ENCODE measurements around the gene NKG7. TPM values are rescaled to one million over a fixed set of nuclear protein-coding genes. Genes with fewer than 3 reads are reported as not detected.

The NKG7 gene
- total RNA-seq, 4 donors from 2014 or later, result 1.2 to 1.8 TPM; not detected in 2

GRCh38 chr19:51361239-51361638 is 11.2 kb downstream of the NKG7 start:
- Histone ChIP-seq H3K36me3 (no peaks in the 10 kb centered on the region), H3K27ac (no peak overlapping the region), H3K9me3 (no peaks in the 10 kb centered on the region), H3K27me3 (no peaks in the 10 kb centered on the region), H3K4me1 (peaks cover 5 to 32% (median 7%) of the 10 kb centered on the region in 4 donors), H3K4me3 (no peak overlapping the region)
- TF ChIP-seq POLR2A (IDR thresholded peaks at IDR 0.05) (no peak), CTCF (IDR thresholded peaks at IDR 0.05) (no peak)
- no peak for DNase-seq

DNA sequence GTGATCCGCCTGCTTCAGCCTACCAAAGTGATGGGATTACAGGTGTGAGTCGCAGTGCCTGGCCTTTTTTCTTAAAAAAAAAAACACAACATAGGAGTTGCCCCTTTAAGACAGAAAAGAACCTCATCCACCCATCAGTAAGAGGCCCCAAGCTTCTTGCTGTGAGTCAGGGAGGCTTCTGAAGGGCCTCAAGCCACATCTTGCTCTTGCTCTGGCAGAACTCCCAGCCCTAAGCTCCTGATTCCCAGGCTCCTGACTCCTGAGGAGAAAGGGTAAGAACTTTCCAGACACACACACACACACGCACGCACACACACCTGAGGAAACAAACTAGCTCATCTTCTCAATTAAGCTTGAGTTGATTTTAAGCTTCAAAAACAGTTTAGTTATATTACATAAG is 13.2 kb downstream of the NKG7 start:
- H3K4me3 ChIP-seq, result no peak overlapping the region
- no peaks in the 10 kb centered on the region for H3K9me3 ChIP-seq
- no peak overlapping the region for H3K27ac ChIP-seq
- H3K4me1 ChIP-seq, result peaks cover 0 to 18% (median 6%) of the 10 kb centered on the region in 4 donors
- TF ChIP-seq POLR2A (IDR thresholded peaks at IDR 0.05) (no peak), CTCF (IDR thresholded peaks at IDR 0.05) (no peak)
- H3K36me3 ChIP-seq, result no peaks in the 10 kb centered on the region
- no peaks in the 10 kb centered on the region for H3K27me3 ChIP-seq
- no peak for DNase-seq

GRCh38 chr19:51357952-51358351 is 14.5 kb downstream of the NKG7 start:
- DNase-seq, result no peak
- Histone ChIP-seq H3K4me3 (no peak overlapping the region), H3K27me3 (no peaks in the 10 kb centered on the region), H3K27ac (no peak overlapping the region), H3K9me3 (no peaks in the 10 kb centered on the region), H3K4me1 (peaks cover 0 to 7% (median 4%) of the 10 kb centered on the region in 4 donors), H3K36me3 (peaks cover 0 to 5% (median 0%) of the 10 kb centered on the region in 3 donors)
- TF ChIP-seq CTCF (IDR thresholded peaks at IDR 0.05) (no peak), POLR2A (IDR thresholded peaks at IDR 0.05) (no peak)

- no peaks in the 10 kb centered on the region for H3K4me1 ChIP-seq
- peaks cover 0 to 22% (median 0%) of the 10 kb centered on the region in 3 donors for H3K36me3 ChIP-seq
- no peaks in the 10 kb centered on the region for H3K27me3 ChIP-seq
- TF ChIP-seq CTCF (IDR thresholded peaks at IDR 0.05) (no peak), POLR2A (IDR thresholded peaks at IDR 0.05) (no peak)
- no peak for DNase-seq
- no peak overlapping the region for H3K27ac ChIP-seq
- no peak overlapping the region for H3K4me3 ChIP-seq
- no peaks in the 10 kb centered on the region for H3K9me3 ChIP-seq
These were observed 16.2 kb downstream of the NKG7 start for GRCh38 chr19:51356159-51356801.

GRCh38 chr19:51354742-51355148 is 17.7 kb downstream of the NKG7 start:
- Histone ChIP-seq H3K4me1 (no peaks in the 10 kb centered on the region), H3K27me3 (no peaks in the 10 kb centered on the region), H3K9me3 (no peaks in the 10 kb centered on the region), H3K36me3 (peaks cover 0 to 34% (median 0%) of the 10 kb centered on the region in 3 donors), H3K27ac (no peak overlapping the region), H3K4me3 (no peak overlapping the region)
- no peak for TF ChIP-seq POLR2A (IDR thresholded peaks at IDR 0.05)
- no peak for TF ChIP-seq CTCF (IDR thresholded peaks at IDR 0.05)
- DNase-seq, result no peak
